Retina (tissue), 1 donor: ENCODE data around the gene TTLL11.
A peak's percentile ranks its signal among the peaks of the same experiment; 100 is the strongest.

ENCODE experiments used
- DNase-seq: peaks from one replicate; pipeline ENCODE4 v3.0.0-alpha.2; 2016

TTLL11 gene

DNA sequence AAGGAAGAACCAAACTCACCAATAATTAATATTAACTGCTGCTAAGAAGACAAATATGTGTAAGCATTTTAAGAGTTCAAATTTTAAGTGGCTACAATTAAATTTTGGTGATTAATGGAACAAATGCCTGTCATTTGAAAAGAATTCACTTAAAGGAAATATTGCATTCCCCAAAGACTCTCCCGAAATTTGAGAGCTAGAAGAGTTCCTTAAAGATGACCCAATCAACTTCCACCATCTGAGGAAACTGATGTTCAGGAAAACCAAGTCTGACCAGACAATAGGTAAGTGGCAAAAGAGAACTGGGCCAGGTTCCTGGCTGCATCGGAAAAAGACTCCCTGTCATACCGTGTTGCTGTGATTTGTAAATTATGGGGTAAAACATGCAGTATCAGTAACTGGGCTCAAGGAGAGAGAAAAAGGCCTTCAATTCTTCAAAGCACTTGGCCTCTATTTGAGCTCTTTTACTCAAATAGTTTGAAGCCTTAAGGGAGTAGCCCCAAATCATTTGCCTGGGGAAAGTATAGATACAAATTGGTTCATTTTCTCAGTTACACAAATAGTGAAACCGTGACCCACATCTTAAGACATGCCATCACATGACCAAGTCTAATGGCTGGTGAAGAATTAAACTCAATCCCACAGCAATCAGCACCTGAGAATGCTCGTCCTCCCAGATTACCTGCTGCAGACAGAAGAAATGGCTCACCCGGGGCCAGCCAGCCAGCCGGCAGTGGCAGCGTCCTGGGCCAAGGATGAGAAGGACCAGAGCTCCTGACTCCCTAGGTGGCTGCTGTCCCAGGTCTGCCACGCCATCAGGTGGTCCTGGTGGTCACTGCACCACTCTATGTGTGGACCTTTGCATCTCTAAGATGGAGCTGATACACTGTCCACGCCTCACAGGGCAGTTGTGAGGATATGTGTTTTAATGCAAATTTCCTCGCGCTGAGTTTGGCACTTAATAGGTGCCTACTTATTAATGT is 162.9 kb downstream of the TTLL11 start:
- peak; percentile 52 for DNase-seq

DNA sequence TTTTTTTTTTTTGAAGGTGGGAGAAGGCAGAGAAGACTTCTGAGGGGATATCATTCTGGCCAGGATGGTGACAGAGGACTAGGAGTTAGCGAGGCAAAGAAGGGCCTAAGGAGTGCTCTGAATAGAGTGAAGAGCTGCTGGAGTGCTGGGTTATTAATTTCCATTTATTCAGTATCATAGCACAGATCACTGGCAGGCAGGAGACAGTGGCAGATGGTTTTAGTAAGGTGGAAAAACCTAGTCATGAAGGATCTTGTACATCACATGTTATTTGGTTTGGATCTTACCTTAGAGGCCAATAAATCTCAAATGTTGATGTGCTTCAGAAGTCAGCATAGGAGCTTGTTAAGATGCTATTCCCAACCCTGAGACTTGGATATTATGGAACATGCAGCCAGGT is 165.5 kb downstream of the TTLL11 start:
- DNase-seq, result no peak

DNA sequence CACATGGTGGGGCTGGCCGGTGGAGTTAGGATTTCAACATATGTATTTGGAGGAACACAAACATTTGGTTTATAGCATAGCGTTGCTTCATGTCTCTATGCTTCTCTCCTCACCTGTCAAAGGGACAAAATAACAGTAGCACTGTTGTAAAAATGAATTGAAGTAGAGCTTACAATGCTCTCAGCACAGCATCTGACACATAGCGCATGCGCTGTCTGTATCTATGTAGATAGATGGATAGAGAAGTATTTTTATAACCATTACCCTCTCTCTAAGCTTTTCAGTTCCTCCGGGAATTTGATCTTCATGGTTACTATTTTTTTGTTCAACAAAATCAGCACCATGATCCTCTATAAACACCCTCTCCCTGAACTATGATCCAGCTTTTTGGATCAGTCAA is 166.0 kb downstream of the TTLL11 start:
- no peak for DNase-seq

DNA sequence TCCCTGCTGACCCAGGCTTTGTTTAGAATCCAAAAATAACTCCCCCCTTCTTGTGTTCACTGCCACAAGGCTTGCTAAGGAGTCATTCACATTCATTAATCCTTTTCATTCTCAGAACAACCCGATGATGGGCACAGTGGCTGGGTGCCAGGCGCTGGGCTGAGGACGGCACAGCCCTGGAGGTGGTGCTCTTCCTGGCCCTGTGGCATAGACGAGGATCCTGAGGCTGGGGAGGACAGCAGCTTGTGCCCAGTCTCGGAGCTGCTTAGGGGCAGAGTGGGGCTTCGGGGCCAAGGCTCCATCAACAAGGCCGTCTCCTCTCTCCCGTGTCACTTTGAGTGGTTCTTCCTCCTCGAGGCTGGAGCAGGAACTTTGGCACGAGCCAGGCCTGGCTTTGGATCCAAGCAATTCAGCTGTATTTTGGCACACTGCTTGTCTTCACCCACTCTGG is 166.7 kb downstream of the TTLL11 start:
- DNase-seq, result no peak

DNA sequence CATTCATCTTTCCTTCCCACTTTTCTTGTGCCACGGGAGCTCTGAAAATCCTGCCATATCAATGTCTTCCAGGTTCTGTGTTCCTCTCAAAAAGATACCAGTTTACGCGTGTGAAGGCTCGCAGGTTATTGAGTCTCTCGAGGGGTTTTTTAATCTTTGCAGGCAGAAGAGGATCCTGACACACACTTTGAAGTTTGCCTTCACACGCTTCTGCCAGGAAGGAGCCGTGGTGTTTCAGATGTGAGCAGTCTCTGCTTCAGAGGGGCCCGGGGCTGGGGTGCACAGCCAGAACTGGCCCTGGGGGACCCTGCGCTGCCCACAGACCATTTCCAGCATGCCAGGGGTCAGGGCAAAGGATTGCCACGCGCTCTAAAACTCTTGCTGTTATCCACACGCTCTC is 167.2 kb downstream of the TTLL11 start:
- no peak for DNase-seq

DNA sequence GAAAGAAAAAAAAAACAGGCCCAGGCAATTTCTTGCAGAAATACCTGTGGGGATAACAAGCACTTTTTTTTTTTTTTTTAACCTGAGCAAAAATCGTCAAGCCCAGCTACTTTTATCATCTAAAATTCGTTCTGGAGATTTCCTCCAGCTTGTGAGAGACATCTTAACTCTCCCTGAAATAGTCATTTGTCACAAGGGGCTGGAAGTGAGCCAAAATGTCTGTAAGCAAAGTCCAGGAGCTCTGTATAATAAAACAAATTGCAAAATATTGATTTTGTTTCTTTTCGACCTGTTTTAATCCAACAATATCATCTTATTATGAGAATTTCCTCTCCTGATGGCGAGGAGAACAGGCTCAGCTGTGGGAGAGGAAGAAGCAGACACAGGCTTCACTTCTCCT is 168.4 kb downstream of the TTLL11 start:
- DNase-seq, result no peak

DNA sequence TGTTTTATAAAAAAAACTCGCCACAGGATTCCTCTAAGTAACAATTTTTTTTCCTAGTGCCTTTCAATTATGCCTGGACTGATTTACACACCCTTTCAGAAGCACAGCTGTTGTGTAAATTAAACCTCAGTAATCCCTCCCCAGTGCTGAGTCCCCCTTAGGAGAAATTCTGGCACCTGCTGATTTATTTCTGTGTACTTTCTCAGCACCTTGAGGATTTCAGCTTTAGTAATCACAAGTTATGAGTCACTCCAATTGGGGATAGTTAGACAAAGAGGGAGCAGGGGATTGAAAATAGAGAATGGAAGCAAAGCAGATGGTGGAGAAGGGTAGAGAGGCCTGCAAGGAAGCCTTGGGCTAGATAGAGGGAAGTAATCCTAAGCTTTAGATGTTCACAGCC is 171.7 kb downstream of the TTLL11 start:
- no peak for DNase-seq

DNA sequence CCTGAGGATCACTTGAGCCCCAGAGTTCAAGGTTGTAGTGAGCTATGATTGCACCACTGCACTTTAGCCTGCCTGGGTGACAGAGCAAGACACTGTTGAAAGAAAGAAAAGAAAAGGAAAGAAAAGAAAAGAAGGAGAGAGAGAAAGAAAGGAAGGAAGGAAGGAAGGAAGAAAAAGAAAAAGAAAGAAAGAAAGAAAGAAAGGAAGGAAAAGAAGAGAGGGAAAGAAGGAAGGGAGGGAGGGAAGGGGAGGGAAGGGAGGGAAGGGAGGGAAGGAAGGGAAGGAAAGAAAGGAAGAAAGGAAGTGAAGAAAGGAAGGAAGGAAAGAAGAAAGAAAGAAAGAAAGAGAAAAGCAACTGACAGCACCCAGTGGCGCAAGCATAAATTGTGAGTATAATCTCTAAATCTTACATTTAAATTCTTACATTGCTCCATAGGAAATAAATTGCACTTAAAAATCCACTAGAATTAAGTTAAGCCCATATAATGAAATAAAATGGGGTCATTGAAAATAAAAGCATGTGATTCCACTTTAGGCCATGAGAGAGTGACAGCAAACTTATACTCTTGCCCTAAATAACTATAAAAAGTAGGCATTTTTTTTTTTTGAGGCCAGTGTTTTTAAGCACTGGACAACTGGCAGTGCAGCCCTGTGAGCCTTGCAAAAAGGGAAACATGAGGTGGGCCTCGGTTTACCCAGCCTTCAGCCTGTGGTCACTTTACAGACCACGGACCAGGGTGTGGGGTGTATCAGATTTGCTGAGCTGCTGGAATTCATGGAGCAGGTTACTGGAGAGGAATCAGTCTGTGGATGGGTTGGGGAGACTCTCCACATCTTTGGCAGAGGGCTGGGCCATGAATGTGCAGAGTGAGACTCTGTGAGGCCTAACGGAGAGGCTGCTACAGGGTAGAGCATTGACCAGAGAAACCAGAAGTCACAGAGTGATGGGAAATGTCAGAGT is 175.5 kb downstream of the TTLL11 start:
- no peak for DNase-seq

DNA sequence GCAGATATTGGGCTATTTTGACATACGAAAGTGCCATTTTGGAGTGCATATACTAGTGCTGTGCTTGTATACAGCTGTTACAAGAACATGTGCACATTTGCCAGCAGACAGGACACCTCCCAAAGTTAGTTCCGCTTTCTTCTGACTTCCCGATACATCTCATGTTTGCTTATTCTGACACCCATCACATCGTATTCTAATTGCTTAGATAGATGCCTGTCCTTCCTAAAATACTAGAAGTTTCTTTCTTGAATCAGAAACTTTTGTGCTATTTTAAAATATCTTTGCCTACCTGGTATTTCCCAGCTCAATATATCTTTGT is 177.8 kb downstream of the TTLL11 start:
- no peak for DNase-seq

GRCh38 chr9:121914604-121915303 is 178.4 kb downstream of the TTLL11 start:
- no peak for DNase-seq

GRCh38 chr9:121914017-121914595 is 179.0 kb downstream of the TTLL11 start:
- DNase-seq, result no peak

GRCh38 chr9:121912812-121913627 is 180.1 kb downstream of the TTLL11 start:
- DNase-seq, result no peak

GRCh38 chr9:121910491-121911040 is 182.5 kb downstream of the TTLL11 start:
- DNase-seq, result no peak

- no peak for DNase-seq
These were observed 184.0 kb downstream of the TTLL11 start for GRCh38 chr9:121909111-121909510.

GRCh38 chr9:121906074-121906870 is 186.8 kb downstream of the TTLL11 start:
- DNase-seq, result no peak

- no peak for DNase-seq
These were observed 190.5 kb downstream of the TTLL11 start for GRCh38 chr9:121902461-121903135.

GRCh38 chr9:121901616-121902015 is 191.5 kb downstream of the TTLL11 start:
- DNase-seq, result no peak

GRCh38 chr9:121900163-121900562 is 192.9 kb downstream of the TTLL11 start:
- DNase-seq, result no peak

- DNase-seq, result no peak
These were observed 194.3 kb downstream of the TTLL11 start for GRCh38 chr9:121898856-121899255.

GRCh38 chr9:121897140-121897539 is 196.0 kb downstream of the TTLL11 start:
- DNase-seq, result no peak
